ENCODE measurements around the gene LAMC2.

LAMC2 gene

DNA sequence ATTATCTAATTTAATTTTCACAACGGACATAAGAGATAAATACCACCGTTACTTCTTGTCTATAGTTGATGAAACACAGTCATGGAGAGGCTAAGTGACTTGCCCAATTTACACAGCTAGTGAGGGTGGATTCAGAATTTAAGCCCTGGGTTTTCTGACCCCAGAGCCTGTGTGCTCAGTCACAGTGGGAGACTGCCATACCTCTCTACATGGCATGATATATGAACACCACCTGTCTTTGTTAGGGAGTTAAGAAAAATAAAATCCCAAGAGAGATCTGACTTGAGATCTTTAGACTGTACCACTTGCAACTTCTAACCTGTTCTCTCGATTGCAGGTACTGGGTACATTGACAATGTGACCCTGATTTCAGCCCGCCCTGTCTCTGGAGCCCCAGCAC is 40.3 kb downstream of the LAMC2 start:
- TF ChIP-seq, protein P1, sequence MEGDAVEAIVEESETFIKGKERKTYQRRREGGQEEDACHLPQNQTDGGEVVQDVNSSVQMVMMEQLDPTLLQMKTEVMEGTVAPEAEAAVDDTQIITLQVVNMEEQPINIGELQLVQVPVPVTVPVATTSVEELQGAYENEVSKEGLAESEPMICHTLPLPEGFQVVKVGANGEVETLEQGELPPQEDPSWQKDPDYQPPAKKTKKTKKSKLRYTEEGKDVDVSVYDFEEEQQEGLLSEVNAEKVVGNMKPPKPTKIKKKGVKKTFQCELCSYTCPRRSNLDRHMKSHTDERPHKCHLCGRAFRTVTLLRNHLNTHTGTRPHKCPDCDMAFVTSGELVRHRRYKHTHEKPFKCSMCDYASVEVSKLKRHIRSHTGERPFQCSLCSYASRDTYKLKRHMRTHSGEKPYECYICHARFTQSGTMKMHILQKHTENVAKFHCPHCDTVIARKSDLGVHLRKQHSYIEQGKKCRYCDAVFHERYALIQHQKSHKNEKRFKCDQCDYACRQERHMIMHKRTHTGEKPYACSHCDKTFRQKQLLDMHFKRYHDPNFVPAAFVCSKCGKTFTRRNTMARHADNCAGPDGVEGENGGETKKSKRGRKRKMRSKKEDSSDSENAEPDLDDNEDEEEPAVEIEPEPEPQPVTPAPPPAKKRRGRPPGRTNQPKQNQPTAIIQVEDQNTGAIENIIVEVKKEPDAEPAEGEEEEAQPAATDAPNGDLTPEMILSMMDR (conservative IDR thresholded peaks at IDR 0.05; ENCODE audit: low read length) = no peak
- H3K4me3 ChIP-seq (ENCODE audit: low read length) = no peak overlapping the region
- no peak for DNase-seq (ENCODE audit: low read depth)

DNA sequence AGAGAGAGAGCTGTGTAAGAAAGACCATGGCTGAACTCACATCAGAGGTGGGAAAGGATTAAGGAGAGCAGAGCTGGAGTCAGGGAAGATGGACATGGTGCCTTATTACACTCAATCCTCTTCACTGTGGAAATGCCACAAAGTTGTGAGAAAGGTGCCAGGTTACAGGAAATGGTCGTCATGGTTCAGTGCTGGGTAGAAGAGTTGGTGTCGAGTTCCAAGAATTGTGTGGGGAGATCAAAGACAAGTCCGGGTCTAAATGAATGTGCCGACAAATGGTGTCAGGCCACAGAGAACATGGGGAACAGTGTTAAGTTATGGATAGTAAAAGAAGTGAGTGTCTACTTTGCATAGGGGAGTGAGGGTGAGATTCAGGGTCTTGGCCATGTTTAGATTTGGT is 40.9 kb downstream of the LAMC2 start:
- TF ChIP-seq, protein P1 (conservative IDR thresholded peaks at IDR 0.05; ENCODE audit: low read length) = no peak
- H3K4me3 ChIP-seq (ENCODE audit: low read length) = no peak overlapping the region
- no peak for DNase-seq (ENCODE audit: low read depth)

DNA sequence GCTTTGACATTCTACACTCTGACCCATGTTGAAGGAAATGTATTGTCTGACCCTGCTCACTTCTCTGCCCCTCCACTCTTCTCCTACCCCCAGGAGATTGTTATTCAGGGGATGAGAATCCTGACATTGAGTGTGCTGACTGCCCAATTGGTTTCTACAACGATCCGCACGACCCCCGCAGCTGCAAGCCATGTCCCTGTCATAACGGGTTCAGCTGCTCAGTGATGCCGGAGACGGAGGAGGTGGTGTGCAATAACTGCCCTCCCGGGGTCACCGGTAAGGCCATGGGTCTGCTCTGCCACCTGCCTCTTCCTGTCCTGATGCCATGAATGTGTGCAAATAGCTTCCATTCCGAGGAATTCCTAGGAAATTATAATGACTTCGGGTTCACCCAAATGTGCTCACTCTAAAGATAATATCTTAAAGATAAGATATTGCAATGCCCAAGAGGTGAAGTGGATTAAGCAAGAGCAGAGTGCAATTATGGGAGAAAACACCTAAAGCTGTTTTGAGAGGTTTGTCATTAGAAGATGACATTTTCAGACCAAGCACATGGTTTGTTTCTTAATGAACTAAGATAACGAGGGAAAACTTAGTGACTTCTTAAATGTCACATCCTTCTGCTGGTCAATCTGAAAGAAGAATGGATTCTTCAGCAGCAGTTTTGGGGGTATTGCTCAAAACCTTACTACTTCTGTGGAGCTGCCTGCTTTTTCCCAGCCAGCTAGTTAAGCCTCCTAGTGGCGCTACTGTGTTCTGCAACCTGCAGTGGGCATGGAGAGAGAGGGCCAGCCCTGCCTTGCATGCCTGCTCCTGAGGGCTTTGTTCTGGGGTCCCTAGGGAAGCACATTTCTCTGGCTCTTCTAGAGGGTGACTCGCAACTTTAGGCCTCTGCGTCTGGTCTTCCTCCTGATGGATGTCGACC is 41.6 kb downstream of the LAMC2 start:
- peak; percentile 52 for DNase-seq (ENCODE audit: low read depth)
- TF ChIP-seq, protein P1 (conservative IDR thresholded peaks at IDR 0.05; ENCODE audit: low read length) = peak; percentile 83
- H3K4me3 ChIP-seq (ENCODE audit: low read length) = no peak overlapping the region

DNA sequence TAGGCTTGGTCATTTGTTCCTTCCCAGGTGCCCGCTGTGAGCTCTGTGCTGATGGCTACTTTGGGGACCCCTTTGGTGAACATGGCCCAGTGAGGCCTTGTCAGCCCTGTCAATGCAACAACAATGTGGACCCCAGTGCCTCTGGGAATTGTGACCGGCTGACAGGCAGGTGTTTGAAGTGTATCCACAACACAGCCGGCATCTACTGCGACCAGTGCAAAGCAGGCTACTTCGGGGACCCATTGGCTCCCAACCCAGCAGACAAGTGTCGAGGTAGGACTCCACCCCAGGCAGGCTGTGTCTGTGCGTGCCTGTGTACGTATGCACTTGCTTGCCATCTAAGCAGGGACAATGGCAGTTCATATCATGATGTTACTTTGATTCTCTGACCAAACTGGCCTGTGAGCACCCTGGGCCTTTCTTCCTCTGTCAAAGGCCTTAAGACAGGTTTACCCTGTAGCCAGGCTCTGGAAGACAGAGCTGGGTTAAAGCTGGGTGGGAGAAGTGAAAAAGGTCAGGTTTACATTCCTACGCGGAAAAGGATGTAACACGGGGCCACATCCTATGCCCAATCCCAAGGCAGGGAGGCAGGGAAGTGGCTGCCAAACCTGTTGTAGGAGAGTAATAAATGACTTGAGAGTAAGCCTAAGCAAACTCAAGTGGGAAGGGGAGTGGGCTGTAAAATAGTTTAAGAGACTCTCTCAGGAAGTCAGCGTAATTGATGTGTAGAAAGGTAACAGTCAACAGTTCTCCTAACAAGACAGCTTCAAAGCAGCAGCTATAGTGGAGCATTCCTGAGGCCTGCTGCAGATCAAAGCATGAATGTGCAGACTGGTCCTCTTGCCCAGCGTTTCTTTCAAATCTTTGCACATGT is 42.5 kb downstream of the LAMC2 start:
- DNase-seq (ENCODE audit: low read depth) = no peak
- H3K4me3 ChIP-seq (ENCODE audit: low read length) = no peak overlapping the region
- TF ChIP-seq, protein P1 (conservative IDR thresholded peaks at IDR 0.05; ENCODE audit: low read length) = no peak

DNA sequence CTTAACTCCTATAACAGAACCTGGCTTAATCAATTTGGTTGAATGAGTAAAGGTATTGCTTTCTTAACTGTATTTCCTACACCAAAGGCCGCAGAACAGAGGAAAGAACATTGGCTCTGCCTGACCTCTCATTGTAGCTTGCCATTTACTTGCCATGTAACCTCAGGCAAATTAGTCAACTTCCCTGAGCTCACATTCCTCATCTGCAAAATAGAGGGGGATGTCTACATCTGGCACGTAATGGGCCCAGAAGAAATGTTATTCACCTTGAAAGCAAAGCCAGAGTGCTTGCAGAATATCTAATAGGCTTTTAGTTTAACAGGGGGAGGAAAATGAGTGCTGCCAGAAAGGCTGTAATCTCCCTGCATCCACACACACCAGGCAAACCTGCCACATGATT is 44.3 kb downstream of the LAMC2 start:
- H3K4me3 ChIP-seq (ENCODE audit: low read length) = no peak overlapping the region
- TF ChIP-seq, protein P1 (conservative IDR thresholded peaks at IDR 0.05; ENCODE audit: low read length) = no peak
- DNase-seq (ENCODE audit: low read depth) = peak; percentile 49

DNA sequence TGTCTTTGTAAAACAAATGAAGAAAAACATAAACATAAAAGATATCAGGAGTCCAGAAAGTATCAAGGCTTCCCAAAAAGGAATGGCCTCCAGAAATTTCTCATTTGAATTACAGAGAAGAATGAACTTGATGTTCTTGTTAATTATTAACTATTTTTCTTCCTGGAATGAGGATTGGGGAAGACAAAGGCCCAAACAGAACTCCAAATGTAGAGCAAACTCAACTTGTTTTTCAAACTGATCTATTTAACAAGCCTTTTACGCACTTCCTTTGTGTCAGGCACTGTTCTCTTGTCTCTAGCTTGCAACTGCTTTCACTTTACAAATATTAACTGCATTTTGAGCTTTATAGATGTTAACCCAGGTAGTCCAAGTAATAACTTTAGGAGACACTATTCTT is 45.5 kb downstream of the LAMC2 start:
- no peak overlapping the region for H3K4me3 ChIP-seq (ENCODE audit: low read length)
- no peak for DNase-seq (ENCODE audit: low read depth)
- TF ChIP-seq, protein P1 (conservative IDR thresholded peaks at IDR 0.05; ENCODE audit: low read length) = no peak
